B cell (primary cell): Measurements from ENCODE around the gene MAPK9. TPM values are rescaled to one million over a fixed set of nuclear protein-coding genes. Genes with fewer than 3 reads are reported as not detected.

Experiments
- ATAC-seq: fragments of 200-7000 bp; cut with Tn5 transposase; one replicate; pipeline ENCODE4 v1.10.0; 2021; ENCODE audit warnings: low read depth, mild to moderate bottlenecking, moderate number of reproducible peaks, moderate library complexity
- CTCF ChIA-PET: fragments of 350-600 bp; sonication (Branson Sonifier 250); formaldehyde crosslinking; loops from one replicate; lab custom pipeline; 2021; ENCODE audit warnings: antibody characterized with exemption, inconsistent platforms; lab: Charles Lee
- POLR2A ChIA-PET: fragments of 350-600 bp; sonication (Branson Sonifier 250); formaldehyde crosslinking; loops from one replicate; lab custom pipeline; 2021; ENCODE audit warnings: antibody characterized with exemption; lab: Charles Lee
- DNase-seq: peaks from one replicate; pipeline ENCODE4 v3.0.0; 2013
- H2AFZ ChIP-seq: 2 replicates; pipeline ENCODE4 v1.6.1; 2012; ENCODE audit warnings: mild to moderate bottlenecking, low read depth, low read length; ENCODE audit not compliant: insufficient read depth, poor library complexity, severe bottlenecking
- H3K27ac ChIP-seq, 2 donors: 1 replicate in 1 of 2; 2 replicates in 1 of 2; pipeline ENCODE4 v1.5.1; 2012 to 2013; ENCODE audit warnings: low read length in 2 of 2, mild to moderate bottlenecking in 2 of 2, moderate library complexity in 1 of 2
- H3K27me3 ChIP-seq, 4 experiments: fragments of 200-600 bp in 1 of 4; sonication (generic) in 1 of 4; replicated peaks in 1 of 4; 1 replicate in 2 of 4; 2 replicates in 2 of 4; pipeline versions ENCODE4 v1.6.1 to v1.7.0; 2013 to 2016; ENCODE audit warnings: low read length in 3 of 4, mild to moderate bottlenecking in 2 of 4, mixed read lengths in 1 of 4, moderate library complexity in 1 of 4; ENCODE audit not compliant: insufficient read depth in 4 of 4, control insufficient read depth in 3 of 4; ENCODE audit errors: control extremely low read depth in 1 of 4
- H3K36me3 ChIP-seq, 2 experiments: replicated peaks in 1 of 2; 1 replicate in 1 of 2; 2 replicates in 1 of 2; pipeline versions ENCODE4 v1.6.1 to v1.7.1; 2013; ENCODE audit warnings: low read length in 1 of 2; ENCODE audit not compliant: insufficient read depth in 2 of 2, control insufficient read depth in 1 of 2; ENCODE audit errors: control extremely low read depth in 1 of 2, extremely low read depth in 1 of 2
- H3K4me1 ChIP-seq, 2 donors: fragments of 200-600 bp in 1 of 2; sonication (generic) in 1 of 2; 1 replicate in 1 of 2; 2 replicates in 1 of 2; pipeline versions ENCODE4 v1.5.1 to v1.6.1; 2013 to 2017; ENCODE audit warnings: low read length in 2 of 2; ENCODE audit not compliant: control insufficient read depth in 2 of 2, insufficient read depth in 2 of 2
- H3K4me2 ChIP-seq: replicated peaks from 2 replicates; pipeline ENCODE3; 2012; ENCODE audit warnings: mild to moderate bottlenecking, low read depth, low read length; ENCODE audit not compliant: poor library complexity, severe bottlenecking
- H3K4me3 ChIP-seq, 5 experiments: fragments of 200-600 bp in 1 of 5; sonication (generic) in 1 of 5; 1 replicate in 3 of 5; 2 replicates in 2 of 5; pipeline versions ENCODE4 v1.5.1 to v1.7.0; 2011 to 2016; ENCODE audit warnings: low read length in 4 of 5, mild to moderate bottlenecking in 4 of 5, low read depth in 2 of 5, control low read depth in 1 of 5, moderate library complexity in 1 of 5; ENCODE audit not compliant: insufficient read depth in 1 of 5; ENCODE audit errors: control extremely low read depth in 1 of 5, extremely low read depth in 1 of 5
- H3K79me2 ChIP-seq: fragments of 200-600 bp; sonication (generic); one replicate; pipeline ENCODE4 v1.6.0; 2016; ENCODE audit warnings: low read length; ENCODE audit not compliant: control insufficient read depth, insufficient read depth
- H3K9ac ChIP-seq: fragments of 200-600 bp; sonication (generic); 2 replicates; pipeline ENCODE4 v1.6.1; 2017; ENCODE audit warnings: mild to moderate bottlenecking, low read length, moderate library complexity
- H3K9me3 ChIP-seq, 3 donors: one replicate each; pipeline versions ENCODE4 v1.6.1 to v1.7.1; 2013; ENCODE audit warnings: low read length in 2 of 3; ENCODE audit not compliant: control insufficient read depth in 2 of 3, insufficient read depth in 1 of 3; ENCODE audit errors: control extremely low read depth in 1 of 3
- H4K20me1 ChIP-seq: 2 replicates; pipeline ENCODE4 v1.6.0; 2012; ENCODE audit warnings: mild to moderate bottlenecking, low read length; ENCODE audit not compliant: insufficient read depth, control insufficient read depth, poor library complexity, severe bottlenecking
- H3K27ac Mint-ChIP-seq: one replicate; pipeline ENCODE4 v1.8.0; 2021; ENCODE audit warnings: mixed read lengths
- H3K27me3 Mint-ChIP-seq: one replicate; pipeline ENCODE4 v1.8.0; 2021; ENCODE audit warnings: mixed read lengths
- H3K4me1 Mint-ChIP-seq: one replicate; pipeline ENCODE4 v1.8.0; 2021; ENCODE audit warnings: mixed read lengths
- H3K4me3 Mint-ChIP-seq: one replicate; pipeline ENCODE4 v1.8.0; 2021; ENCODE audit warnings: mixed read lengths
- H3K9me3 Mint-ChIP-seq: one replicate; pipeline ENCODE4 v1.8.0; 2022; ENCODE audit warnings: mixed read lengths; ENCODE audit not compliant: insufficient read depth
- CTCF ChIP-seq: fragments of 200-600 bp; IDR thresholded peaks from one replicate; pipeline ENCODE4 v1.8.0; 2022; ENCODE audit warnings: antibody characterized with exemption, mild to moderate bottlenecking
- EZH2 ChIP-seq: IDR thresholded peaks from 2 replicates; pipeline ENCODE4 v1.6.1; 2012; ENCODE audit warnings: borderline replicate concordance, low read depth, mild to moderate bottlenecking, moderate library complexity, low read length; ENCODE audit not compliant: insufficient read depth, poor library complexity, severe bottlenecking
- WGBS: methylation state at CpG from one replicate; pipeline ENCODE4 v1.1.5; 2013; ENCODE audit warnings: missing lambda C conversion rate; ENCODE audit not compliant: insufficient coverage; 5-methylcytosine and 5-hydroxymethylcytosine counted together
- intact Hi-C: fragments of 100-400 bp; cut with micrococcal nuclease; formaldehyde crosslinking; loops from one replicate; pipeline ENCODE4 v1.10.0; 2022
- polyA plus RNA-seq: library from polyadenylated mRNA; depleted of rRNA; stranded (reverse); fragments of >200 nt; gene quantifications from 2 replicates; pipeline ENCODE4 v1.2.3, GENCODE V29; 2012
- total RNA-seq, 2 donors: library from RNA; stranded (reverse); fragments of 120-200 nt in 1 of 2; gene quantifications; 1 replicate in 1 of 2; 2 replicates in 1 of 2; pipeline versions ENCODE4 v1.2.3 to v1.2.4, GENCODE V29; 2013 to 2022

Gene MAPK9
- total and polyA plus RNA-seq, 2 donors (not counting 1 experiment from before 2014, with no cell fraction given): 19.7 to 40.4 TPM

- intact Hi-C loops: no loop called here
- ATAC-seq: no peak
- no peak overlapping the region for H3K27ac Mint-ChIP-seq
- no peaks in the 10 kb centered on the region for H4K20me1 ChIP-seq
- no peaks in the 10 kb centered on the region for H3K4me1 ChIP-seq
- no peak for DNase-seq
- ChIA-PET CTCF (no interaction called here), POLR2A (no interaction called here)
- H3K4me1 Mint-ChIP-seq: no peaks in the 10 kb centered on the region
- H3K4me2 ChIP-seq: no peak overlapping the region
- no peak overlapping the region for H3K9ac ChIP-seq
- H3K4me3 Mint-ChIP-seq: no peak overlapping the region
- peaks cover 8% of the 10 kb centered on the region for H3K27me3 Mint-ChIP-seq
- no peak overlapping the region for H2AFZ ChIP-seq
- TF ChIP-seq EZH2 (no peak), CTCF (no peak)
- H3K36me3 ChIP-seq: no peaks in the 10 kb centered on the region
- 83% methylated on average over 14 of the region's 14 CpGs for WGBS
- no peak overlapping the region for H3K27ac ChIP-seq
- no peak overlapping the region for H3K4me3 ChIP-seq
- no peaks in the 10 kb centered on the region for H3K79me2 ChIP-seq
- H3K27me3 ChIP-seq: peaks cover 0 to 4% (median 0%) of the 10 kb centered on the region in 4 experiments
- peaks cover 1% of the 10 kb centered on the region for H3K9me3 Mint-ChIP-seq
- peaks cover 0 to 16% (median 0%) of the 10 kb centered on the region in 3 donors for H3K9me3 ChIP-seq
Measured at GRCh38 chr5:180197016-180197702, 94.7 kb downstream of the MAPK9 start.
